ENCODE data around the gene ATG16L2.
A peak's percentile ranks its signal among the peaks of the same experiment; 100 is the strongest.

Gene ATG16L2

DNA sequence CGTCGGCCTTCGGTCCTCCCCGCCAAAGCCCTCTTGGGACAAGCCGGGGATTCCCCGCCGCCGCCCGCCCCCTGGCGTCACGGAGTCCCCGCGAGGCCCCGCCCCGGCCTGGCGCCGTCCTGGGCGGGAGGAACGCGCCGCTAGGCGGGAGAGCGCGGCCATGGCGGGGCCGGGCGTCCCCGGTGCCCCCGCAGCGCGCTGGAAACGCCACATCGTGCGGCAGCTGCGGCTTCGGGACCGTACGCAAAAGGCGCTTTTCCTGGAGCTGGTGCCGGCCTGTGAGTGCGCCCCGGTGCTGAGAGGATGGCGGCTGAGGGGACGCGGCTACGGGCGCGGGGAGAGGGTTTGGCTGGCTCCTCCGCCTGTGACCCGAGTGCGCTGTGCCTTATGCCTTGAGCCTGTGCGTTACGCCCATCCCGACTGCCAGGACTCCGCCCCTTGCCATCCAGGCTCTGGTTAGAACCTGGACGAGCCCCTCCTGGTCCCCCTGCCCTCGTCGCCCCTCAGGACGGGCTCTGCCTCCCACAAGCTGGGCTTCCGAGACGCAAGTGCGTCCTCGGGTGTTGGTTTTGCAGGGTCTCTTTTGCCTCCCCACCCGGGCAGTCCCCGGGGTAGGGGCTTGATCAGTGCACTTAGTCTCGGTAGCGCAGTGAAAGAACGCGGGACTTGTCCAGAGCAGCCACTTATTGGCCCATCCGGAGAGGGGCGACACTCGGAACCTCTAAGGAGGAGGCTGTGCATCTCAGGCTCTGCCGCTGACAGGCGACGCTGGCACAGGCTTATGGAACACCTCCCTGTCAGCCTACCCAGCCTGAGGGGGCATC is at the start of gene ATG16L2:
ATG16L2 (plus strand) TSS at position 126 of the 824 bp plus-strand sequence; CDS start at position 161, 35 bp downstream.
- peak; percentile 81 for DNase-seq

- DNase-seq: no peak
These were observed 49.7 kb upstream of the ATG16L2 start for GRCh38 chr11:72764503-72764902.

- DNase-seq: no peak
These were observed 47.9 kb upstream of the ATG16L2 start for GRCh38 chr11:72766152-72766902.

- DNase-seq: no peak
These were observed 46.8 kb upstream of the ATG16L2 start for GRCh38 chr11:72767203-72768062.

GRCh38 chr11:72768581-72768980 is 45.6 kb upstream of the ATG16L2 start:
- DNase-seq: no peak

DNA sequence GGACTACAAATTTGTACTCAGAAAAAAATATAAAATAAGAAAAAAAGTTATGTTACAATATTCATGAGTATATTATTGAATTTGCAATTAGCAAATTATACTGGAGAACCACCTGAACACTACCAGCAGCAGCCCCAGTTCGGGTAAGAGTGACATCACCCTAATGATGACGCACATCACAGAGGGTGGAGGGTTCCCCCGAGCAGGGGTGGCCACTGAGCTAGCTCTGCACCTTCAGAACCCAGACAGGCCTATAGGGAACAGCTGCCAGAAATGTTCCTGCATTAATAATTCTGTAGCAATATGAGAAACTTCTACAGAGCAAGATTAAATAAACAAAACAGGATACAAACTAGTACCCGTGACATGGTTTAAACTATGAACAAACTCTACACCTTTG is 44.5 kb upstream of the ATG16L2 start:
- DNase-seq: no peak

DNA sequence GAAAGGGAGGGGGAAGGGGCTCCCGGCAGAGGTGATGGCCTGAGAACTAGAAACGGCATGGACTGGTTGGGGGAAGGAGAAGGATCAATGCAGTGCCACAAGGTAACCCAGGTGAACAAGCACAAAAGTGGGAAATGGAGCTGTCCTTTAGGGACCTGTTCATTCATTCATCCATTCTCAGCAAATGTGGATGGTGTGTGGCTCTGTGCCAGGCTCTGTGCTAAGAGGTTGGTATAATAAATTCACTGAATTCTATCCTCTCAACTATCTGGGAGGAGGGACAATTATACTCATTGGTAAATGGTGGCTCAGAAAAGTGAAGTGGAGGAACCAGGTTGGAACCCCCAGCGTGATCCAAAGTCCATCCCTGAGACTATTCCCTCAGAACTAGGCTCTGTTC is 43.4 kb upstream of the ATG16L2 start:
- DNase-seq: no peak

DNA sequence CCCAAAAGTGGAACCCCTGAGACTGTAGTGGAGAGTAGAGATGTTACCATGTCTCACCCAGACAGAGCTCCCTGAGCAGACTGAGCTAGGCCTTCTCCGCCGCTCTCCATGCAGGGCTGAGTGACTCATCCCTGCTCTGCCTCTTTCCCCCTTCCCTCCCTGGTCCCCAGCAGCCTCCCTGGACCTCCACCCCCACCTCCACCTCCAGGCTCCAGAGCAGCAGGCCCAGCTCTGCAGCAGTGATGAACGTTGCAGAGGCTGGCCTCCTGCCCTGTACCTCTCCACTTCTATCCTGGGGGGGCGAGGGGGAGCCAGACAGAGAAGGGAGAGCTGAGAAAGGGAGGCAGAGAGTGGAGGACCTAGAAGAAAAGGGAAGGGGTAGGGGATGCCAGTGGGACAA is 42.7 kb upstream of the ATG16L2 start:
- DNase-seq: no peak

GRCh38 chr11:72772059-72772458 is 42.2 kb upstream of the ATG16L2 start:
- no peak for DNase-seq

DNA sequence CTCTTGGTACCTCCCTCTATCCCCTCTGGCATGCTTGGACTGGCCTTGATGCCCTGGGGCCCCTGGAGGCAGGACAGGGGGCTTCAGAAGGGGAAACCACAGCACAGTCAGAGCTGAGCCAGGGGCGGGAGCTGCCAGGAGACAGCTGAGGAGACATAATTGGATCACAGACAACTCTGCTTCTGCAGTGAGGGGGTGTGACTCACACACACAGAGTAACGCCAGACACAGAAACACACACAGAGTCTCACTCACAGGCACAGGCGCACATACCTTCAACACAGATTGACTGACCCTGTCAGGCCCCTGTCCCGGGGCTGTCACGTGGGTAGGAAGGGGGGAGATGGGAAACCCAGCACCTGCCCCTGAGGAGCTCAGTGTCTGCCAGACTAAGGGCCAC is 40.9 kb upstream of the ATG16L2 start:
- no peak for DNase-seq

DNA sequence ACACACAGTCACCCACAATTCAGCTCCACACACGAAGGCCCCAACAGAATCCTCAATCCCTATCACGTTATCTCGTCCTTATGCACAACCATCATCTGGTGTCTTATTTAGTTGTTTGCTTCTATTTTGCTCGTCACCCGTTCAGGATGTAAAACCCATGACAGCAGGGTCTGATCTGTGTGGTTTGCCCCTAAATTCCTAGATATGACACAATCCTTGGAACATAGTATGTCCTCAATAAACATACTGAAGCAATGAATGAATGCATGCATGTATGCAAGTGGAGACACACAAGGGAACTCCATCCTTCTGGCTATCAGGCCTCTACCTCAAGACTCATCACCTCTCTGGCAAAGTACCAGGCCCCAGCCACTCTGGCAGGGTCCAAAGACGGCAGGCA is 40.5 kb upstream of the ATG16L2 start:
- DNase-seq: no peak

GRCh38 chr11:72774499-72774898 is 39.7 kb upstream of the ATG16L2 start:
- DNase-seq: no peak

GRCh38 chr11:72775288-72776110 is 38.7 kb upstream of the ATG16L2 start:
- DNase-seq: no peak

- DNase-seq: no peak
These were observed 37.9 kb upstream of the ATG16L2 start for GRCh38 chr11:72776117-72776843.

- DNase-seq: no peak
These were observed 37.1 kb upstream of the ATG16L2 start for GRCh38 chr11:72776844-72777754.

GRCh38 chr11:72777755-72778278 is 36.4 kb upstream of the ATG16L2 start:
- no peak for DNase-seq

DNA sequence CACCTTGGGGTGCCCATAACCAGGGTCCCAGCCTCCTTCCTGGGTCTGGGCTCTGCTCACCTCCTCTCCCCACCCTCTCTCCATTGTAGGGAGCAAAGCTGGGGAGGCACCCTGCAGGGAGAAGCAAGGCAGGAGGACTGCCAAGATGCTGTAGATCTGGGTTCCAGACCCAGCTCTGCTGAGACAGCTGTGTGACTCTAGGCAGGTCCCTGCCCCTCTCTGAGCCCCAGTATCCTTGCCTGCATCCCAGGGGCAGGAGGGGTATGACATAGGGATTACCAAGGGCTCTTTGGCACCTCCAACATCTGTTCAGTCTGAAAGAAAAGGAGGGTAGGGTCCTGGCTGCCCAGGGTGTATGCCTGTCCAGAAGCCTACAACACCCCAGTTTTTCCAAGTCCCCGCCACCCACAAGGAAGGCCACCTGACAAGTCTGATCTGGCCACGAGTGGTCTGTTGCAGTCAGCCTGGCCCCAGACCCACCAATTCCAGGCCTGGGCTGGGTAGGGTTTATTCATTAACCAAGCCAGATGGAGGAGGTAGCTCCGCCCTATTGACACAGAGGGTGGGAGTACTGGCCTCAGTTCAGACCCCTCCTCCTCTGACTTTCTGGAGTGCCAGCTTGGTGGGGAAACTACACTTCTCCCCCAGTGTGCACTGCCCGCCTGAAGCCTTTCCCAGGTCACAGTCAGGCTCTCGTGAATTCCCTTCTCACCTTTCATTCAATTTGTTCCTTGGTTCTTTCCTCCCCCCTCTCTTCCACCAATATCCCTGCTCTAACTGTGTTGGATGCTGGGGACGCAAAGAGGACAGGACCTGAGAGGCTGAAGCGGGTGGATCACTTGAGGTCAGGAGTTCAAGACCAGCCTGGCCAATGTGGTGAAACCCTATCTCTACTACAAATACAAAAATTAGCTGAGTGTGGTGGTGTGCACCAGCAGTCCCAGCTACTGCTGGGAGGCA is 35.4 kb upstream of the ATG16L2 start:
- no peak for DNase-seq

DNA sequence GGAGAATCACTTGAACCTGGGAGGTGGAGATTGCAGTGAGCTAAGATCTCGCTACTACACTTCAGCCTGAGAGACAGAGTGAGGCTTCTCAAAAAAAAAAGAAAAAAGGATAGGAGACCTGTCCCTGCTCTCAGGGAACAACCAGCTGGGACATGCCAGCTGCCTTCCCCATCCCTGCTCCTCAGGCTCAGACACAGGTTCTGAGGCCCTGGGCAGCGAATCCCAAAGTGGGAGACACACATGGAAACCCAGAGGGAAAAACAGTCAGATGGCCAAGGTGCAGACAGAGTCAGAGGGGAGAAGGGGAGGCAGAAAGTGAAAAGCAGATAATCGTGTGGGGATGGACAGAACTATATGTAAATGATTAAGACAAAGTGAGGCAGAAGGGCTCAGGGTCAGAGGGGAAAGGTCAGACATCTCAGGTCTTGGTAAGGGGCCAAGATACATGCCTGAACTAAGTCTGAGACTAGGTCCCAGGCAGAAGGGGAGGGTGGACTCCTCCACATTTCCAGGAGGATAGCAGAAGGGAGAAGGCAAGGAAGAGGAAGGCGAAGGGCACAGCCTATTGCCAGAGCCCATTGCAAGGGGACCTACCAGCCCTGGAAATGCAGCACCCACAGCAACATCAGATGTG is 34.6 kb upstream of the ATG16L2 start:
- no peak for DNase-seq

Data from NCI-H1105 (cell line).